ENCODE results near the gene PPFIBP2. TPM values are rescaled to one million over a fixed set of nuclear protein-coding genes. Genes with fewer than 3 reads are reported as not detected.

Gene PPFIBP2
- total RNA-seq, 1 experiment from 2014 or later, result 13.9 TPM

DNA sequence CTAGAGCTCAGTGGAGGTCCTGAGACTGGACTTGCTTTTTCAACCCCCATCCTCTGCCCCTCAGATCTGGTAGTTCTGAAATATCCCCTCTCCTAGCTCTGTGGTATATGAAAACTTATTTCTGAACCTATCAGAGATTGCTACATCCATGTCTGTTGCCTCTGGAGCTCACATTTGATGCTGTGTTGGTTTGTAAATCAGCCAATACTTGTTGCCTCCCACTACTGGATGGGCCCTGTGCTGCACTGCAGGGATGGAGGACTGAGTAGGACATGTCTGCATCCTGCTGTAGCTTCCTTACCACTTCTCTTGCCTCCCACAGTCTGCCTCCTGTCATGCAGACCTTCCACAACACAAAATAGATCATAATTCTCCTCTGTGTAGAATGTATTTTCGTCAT lies 23.3 kb upstream of the PPFIBP2 start:
- H3K27ac ChIP-seq, result no peak overlapping the region
- H4K20me1 ChIP-seq (ENCODE audit: insufficient read depth), result no peaks in the 10 kb centered on the region
- no peak for DNase-seq
- intact Hi-C loops (cut with micrococcal nuclease; ENCODE audit: unreplicated experiment), result no loop called here
- H3F3A ChIP-seq (ENCODE audit: insufficient read depth, low read depth), result no peaks in the 10 kb centered on the region
- BruUV-seq (replicated peaks), result no TSS peak
- no peaks in the 10 kb centered on the region for H3K79me2 ChIP-seq (ENCODE audit: low read depth)
- H3K4me2 ChIP-seq, result no peak overlapping the region
- no peaks in the 10 kb centered on the region for H3K27me3 ChIP-seq (ENCODE audit: insufficient read depth, low read depth)
- no peaks in the 10 kb centered on the region for H3K4me1 ChIP-seq (replicated peaks; ENCODE audit: insufficient read depth)
- H3K4me3 ChIP-seq, result no peak overlapping the region
- H2AFZ ChIP-seq, result no peak overlapping the region
- H3K9me3 ChIP-seq (ENCODE audit: insufficient read depth, low read depth), result no peaks in the 10 kb centered on the region
- CTCF ChIA-PET, result no interaction called here
- POLR2A ChIA-PET (ENCODE audit: unreplicated experiment), result interaction anchor here (0.7 kb wide), 1 partner anchor 879 kb away, joined by 4 read pairs; the partner anchor contains the start of gene TAF10
- H3K9me2 ChIP-seq (ENCODE audit: insufficient read depth), result no peaks in the 10 kb centered on the region
- H3K36me3 ChIP-seq (ENCODE audit: low read depth), result no peaks in the 10 kb centered on the region
- no peak for TF ChIP-seq EZH2 (IDR thresholded peaks at IDR 0.05; ENCODE audit: low read depth)
- TF ChIP-seq CTCF (conservative IDR thresholded peaks at IDR 0.05), result no peak

DNA sequence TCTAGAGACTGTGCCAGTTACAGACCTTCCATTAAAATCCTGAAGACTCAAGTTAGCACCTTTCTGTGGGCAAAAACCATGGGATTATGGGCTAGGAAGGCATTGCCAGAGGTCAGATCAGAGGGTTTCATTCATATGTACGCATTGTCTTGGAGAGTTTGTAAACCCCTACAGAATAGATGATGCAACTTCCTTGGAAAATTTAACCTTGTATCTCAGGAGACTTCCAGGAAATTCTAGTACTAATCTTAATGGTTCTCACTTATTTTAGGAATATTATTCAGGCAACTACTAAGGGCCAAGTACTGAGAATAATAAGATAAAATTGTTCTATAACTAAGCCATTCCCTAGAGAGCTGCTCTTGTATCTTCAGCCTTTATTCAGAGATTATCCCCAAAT lies 21.5 kb upstream of the PPFIBP2 start:
- Histone ChIP-seq H3K79me2 (ENCODE audit: low read depth) (no peaks in the 10 kb centered on the region), H4K20me1 (ENCODE audit: insufficient read depth) (no peaks in the 10 kb centered on the region), H3K4me1 (replicated peaks; ENCODE audit: insufficient read depth) (no peaks in the 10 kb centered on the region), H3F3A (ENCODE audit: insufficient read depth, low read depth) (no peaks in the 10 kb centered on the region), H3K27me3 (ENCODE audit: insufficient read depth, low read depth) (no peaks in the 10 kb centered on the region), H3K4me3 (no peak overlapping the region), H3K9me3 (ENCODE audit: insufficient read depth, low read depth) (no peaks in the 10 kb centered on the region), H3K27ac (no peak overlapping the region), H3K9me2 (ENCODE audit: insufficient read depth) (no peaks in the 10 kb centered on the region), H3K36me3 (ENCODE audit: low read depth) (no peaks in the 10 kb centered on the region), H3K4me2 (no peak overlapping the region), H2AFZ (no peak overlapping the region)
- no TSS peak for BruUV-seq (replicated peaks)
- DNase-seq, result no peak
- TF ChIP-seq EZH2 (IDR thresholded peaks at IDR 0.05; ENCODE audit: low read depth) (no peak), CTCF (conservative IDR thresholded peaks at IDR 0.05) (no peak)
- ChIA-PET POLR2A (ENCODE audit: unreplicated experiment) (no interaction called here), CTCF (no interaction called here)
- intact Hi-C loops (cut with micrococcal nuclease; ENCODE audit: unreplicated experiment), result no loop called here

DNA sequence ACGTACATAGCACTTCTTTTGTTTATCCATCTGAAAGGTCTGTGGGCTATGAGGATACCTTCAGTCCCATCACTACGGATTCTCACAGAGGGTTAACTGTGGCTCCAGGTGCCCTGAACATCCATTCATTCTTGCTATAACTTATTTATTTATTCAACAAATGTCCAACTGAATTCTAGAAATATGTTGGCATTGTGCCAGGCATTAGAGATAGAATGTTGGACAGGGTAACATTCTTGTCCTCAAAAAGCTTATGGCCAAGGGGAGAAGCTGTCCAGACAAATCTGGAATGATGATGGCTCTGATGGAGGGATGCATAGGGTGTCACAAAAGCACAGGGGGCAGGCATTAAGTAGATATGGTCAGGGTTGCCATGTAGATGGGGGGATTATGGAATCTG lies 20.1 kb upstream of the PPFIBP2 start:
- H4K20me1 ChIP-seq (ENCODE audit: insufficient read depth), result no peaks in the 10 kb centered on the region
- H3K27ac ChIP-seq, result no peak overlapping the region
- H3K4me3 ChIP-seq, result no peak overlapping the region
- H3K79me2 ChIP-seq (ENCODE audit: low read depth), result no peaks in the 10 kb centered on the region
- ChIA-PET POLR2A (ENCODE audit: unreplicated experiment) (no interaction called here), CTCF (no interaction called here)
- TF ChIP-seq CTCF (conservative IDR thresholded peaks at IDR 0.05), result no peak
- TF ChIP-seq EZH2 (IDR thresholded peaks at IDR 0.05; ENCODE audit: low read depth), result no peak
- H3K9me2 ChIP-seq (ENCODE audit: insufficient read depth), result no peaks in the 10 kb centered on the region
- no peaks in the 10 kb centered on the region for H3K4me1 ChIP-seq (replicated peaks; ENCODE audit: insufficient read depth)
- intact Hi-C loops (cut with micrococcal nuclease; ENCODE audit: unreplicated experiment), result no loop called here
- BruUV-seq (replicated peaks), result no TSS peak
- no peak for DNase-seq
- no peaks in the 10 kb centered on the region for H3K36me3 ChIP-seq (ENCODE audit: low read depth)
- H3K9me3 ChIP-seq (ENCODE audit: insufficient read depth, low read depth), result no peaks in the 10 kb centered on the region
- H3F3A ChIP-seq (ENCODE audit: insufficient read depth, low read depth), result no peaks in the 10 kb centered on the region
- H3K4me2 ChIP-seq, result no peak overlapping the region
- no peak overlapping the region for H2AFZ ChIP-seq
- H3K27me3 ChIP-seq (ENCODE audit: insufficient read depth, low read depth), result no peaks in the 10 kb centered on the region
